PC-3 (cell line): ENCODE results near the gene TSTD2.

Experiments
- EZH2 ChIP-seq: fragments of 300-600 bp; sonication (generic); IDR thresholded peaks from one replicate; pipeline ENCODE4 v1.6.1; 2017; ENCODE audit warnings: antibody characterized with exemption, mild to moderate bottlenecking, low read length; ENCODE audit not compliant: unreplicated experiment
- EZH2phosphoT487 ChIP-seq: fragments of 300-600 bp; sonication (generic); IDR thresholded peaks from 2 replicates; pipeline ENCODE4 v1.6.1; 2018; ENCODE audit warnings: mild to moderate bottlenecking, antibody characterized with exemption, low read length, borderline replicate concordance
- TF ChIP-seq, protein P1 (sequence below): fragments of 300-600 bp; sonication (generic); conservative IDR thresholded peaks from 2 replicates; pipeline ENCODE4 v1.5.1; 2017; ENCODE audit warnings: antibody characterized with exemption, low read depth, mild to moderate bottlenecking, low read length

DNA sequence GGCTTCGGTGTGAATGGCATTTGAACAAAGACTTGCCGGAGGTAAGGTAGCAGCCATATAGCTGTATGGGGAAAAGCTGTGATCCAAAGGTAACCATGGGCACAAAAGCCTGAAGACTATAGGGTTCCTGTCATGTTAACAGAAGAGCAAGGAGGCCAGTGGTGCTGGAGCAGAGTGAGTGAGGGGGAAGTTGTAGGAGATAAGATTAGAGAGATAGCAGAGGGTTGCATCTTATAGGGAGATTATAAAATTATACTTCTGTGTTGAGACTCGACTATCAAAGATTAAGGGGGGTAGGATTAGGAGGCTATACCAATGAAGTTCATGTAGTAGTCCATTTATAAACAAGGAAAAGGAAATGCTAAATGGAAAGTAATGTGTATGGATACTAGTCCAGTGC is 3.7 kb upstream of the TSTD2 start:
- TF ChIP-seq, protein P1, sequence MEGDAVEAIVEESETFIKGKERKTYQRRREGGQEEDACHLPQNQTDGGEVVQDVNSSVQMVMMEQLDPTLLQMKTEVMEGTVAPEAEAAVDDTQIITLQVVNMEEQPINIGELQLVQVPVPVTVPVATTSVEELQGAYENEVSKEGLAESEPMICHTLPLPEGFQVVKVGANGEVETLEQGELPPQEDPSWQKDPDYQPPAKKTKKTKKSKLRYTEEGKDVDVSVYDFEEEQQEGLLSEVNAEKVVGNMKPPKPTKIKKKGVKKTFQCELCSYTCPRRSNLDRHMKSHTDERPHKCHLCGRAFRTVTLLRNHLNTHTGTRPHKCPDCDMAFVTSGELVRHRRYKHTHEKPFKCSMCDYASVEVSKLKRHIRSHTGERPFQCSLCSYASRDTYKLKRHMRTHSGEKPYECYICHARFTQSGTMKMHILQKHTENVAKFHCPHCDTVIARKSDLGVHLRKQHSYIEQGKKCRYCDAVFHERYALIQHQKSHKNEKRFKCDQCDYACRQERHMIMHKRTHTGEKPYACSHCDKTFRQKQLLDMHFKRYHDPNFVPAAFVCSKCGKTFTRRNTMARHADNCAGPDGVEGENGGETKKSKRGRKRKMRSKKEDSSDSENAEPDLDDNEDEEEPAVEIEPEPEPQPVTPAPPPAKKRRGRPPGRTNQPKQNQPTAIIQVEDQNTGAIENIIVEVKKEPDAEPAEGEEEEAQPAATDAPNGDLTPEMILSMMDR = no peak
- no peak for TF ChIP-seq EZH2
- TF ChIP-seq EZH2phosphoT487 = no peak
